Astrocyte (in vitro differentiated cells and primary cell): ENCODE measurements around the gene C20orf204. TPM values are rescaled to one million over a fixed set of nuclear protein-coding genes. Genes with fewer than 3 reads are reported as not detected.
"Not testable (repeated sequence)": the region's sequence is repeated elsewhere in the genome, so short reads cannot be mapped to it uniquely, and the experiment has no call there.

Experiments used
- DNase-seq: peaks from one replicate; pipeline ENCODE4 v3.0.0-alpha.2; 2010; ENCODE audit warnings: low read depth
- FAIRE-seq: peaks from 2 replicates; lab custom pipeline; 2011; peaks lifted over from hg19 to GRCh38; lab: Jason Lieb, UNC
- H2AFZ ChIP-seq: 2 replicates; pipeline ENCODE4 v1.6.0; 2012; ENCODE audit warnings: low read depth, low read length, inconsistent platforms
- H3K27ac ChIP-seq: 2 replicates; pipeline ENCODE4 v1.5.1; 2011; ENCODE audit warnings: low read depth, low read length, inconsistent platforms
- H3K27me3 ChIP-seq: 2 replicates; pipeline ENCODE4 v1.6.0; 2011; ENCODE audit warnings: low read length, inconsistent platforms; ENCODE audit not compliant: insufficient read depth
- H3K36me3 ChIP-seq: 2 replicates; pipeline ENCODE4 v1.5.1; 2011; ENCODE audit warnings: low read length, inconsistent platforms; ENCODE audit not compliant: insufficient read depth
- H3K4me1 ChIP-seq: 2 replicates; pipeline ENCODE4 v1.5.1; 2011; ENCODE audit warnings: low read length, inconsistent platforms; ENCODE audit not compliant: insufficient read depth
- H3K4me2 ChIP-seq: 2 replicates; pipeline ENCODE4 v1.6.0; 2012; ENCODE audit warnings: low read length, inconsistent platforms
- H3K4me3 ChIP-seq: 2 replicates; pipeline ENCODE4 v1.5.1; 2011; ENCODE audit warnings: low read depth, mild to moderate bottlenecking, low read length, inconsistent platforms; ENCODE audit not compliant: insufficient read depth
- H3K79me2 ChIP-seq: 2 replicates; pipeline ENCODE4 v1.6.0; 2012; ENCODE audit warnings: mild to moderate bottlenecking, low read length, inconsistent platforms; ENCODE audit not compliant: insufficient read depth
- H3K9ac ChIP-seq: 2 replicates; pipeline ENCODE4 v1.6.0; 2012; ENCODE audit warnings: mild to moderate bottlenecking, low read length, inconsistent platforms
- H3K9me3 ChIP-seq: 2 replicates; pipeline ENCODE4 v1.5.1; 2012; ENCODE audit warnings: low read depth, mild to moderate bottlenecking, low read length, inconsistent platforms; ENCODE audit not compliant: insufficient read depth
- H4K20me1 ChIP-seq: 2 replicates; pipeline ENCODE4 v1.6.0; 2012; ENCODE audit warnings: low read length, inconsistent platforms; ENCODE audit not compliant: insufficient read depth
- H3K27ac Mint-ChIP-seq: one replicate; pipeline ENCODE4 v1.8.0; 2021; ENCODE audit warnings: mild to moderate bottlenecking, mixed read lengths; ENCODE audit not compliant: unreplicated experiment
- H3K27me3 Mint-ChIP-seq: one replicate; pipeline ENCODE4 v1.8.0; 2021; ENCODE audit warnings: low read depth, mixed read lengths; ENCODE audit not compliant: unreplicated experiment
- H3K36me3 Mint-ChIP-seq: one replicate; pipeline ENCODE4 v1.8.0; 2021; ENCODE audit warnings: low read depth, mixed read lengths; ENCODE audit not compliant: unreplicated experiment
- H3K4me1 Mint-ChIP-seq: one replicate; pipeline ENCODE4 v1.8.0; 2021; ENCODE audit warnings: low read depth, mixed read lengths; ENCODE audit not compliant: unreplicated experiment
- H3K4me3 Mint-ChIP-seq: one replicate; pipeline ENCODE4 v1.8.0; 2021; ENCODE audit warnings: mild to moderate bottlenecking, moderate library complexity, mixed read lengths; ENCODE audit not compliant: unreplicated experiment
- H3K9me3 Mint-ChIP-seq: one replicate; pipeline ENCODE4 v1.8.0; 2021; ENCODE audit warnings: mild to moderate bottlenecking, mixed read lengths; ENCODE audit not compliant: unreplicated experiment
- EZH2 ChIP-seq: IDR thresholded peaks from 2 replicates; pipeline ENCODE4 v1.6.1; 2012; ENCODE audit warnings: mild to moderate bottlenecking, low read length, inconsistent platforms; ENCODE audit not compliant: insufficient read depth
- total RNA-seq: library from RNA; stranded (reverse); gene quantifications from 2 replicates; pipeline ENCODE4 v1.2.1, GENCODE V29; 2021
- TF ChIP-seq, protein P1 (sequence below): IDR thresholded peaks from 2 replicates; pipeline ENCODE4 v1.5.1; 2011; ENCODE audit warnings: low read depth, mild to moderate bottlenecking, inconsistent platforms, low read length, moderate library complexity; ENCODE audit not compliant: insufficient read depth

Gene C20orf204
- total RNA-seq, 1 donor from 2014 or later: 0.75 TPM

DNA sequence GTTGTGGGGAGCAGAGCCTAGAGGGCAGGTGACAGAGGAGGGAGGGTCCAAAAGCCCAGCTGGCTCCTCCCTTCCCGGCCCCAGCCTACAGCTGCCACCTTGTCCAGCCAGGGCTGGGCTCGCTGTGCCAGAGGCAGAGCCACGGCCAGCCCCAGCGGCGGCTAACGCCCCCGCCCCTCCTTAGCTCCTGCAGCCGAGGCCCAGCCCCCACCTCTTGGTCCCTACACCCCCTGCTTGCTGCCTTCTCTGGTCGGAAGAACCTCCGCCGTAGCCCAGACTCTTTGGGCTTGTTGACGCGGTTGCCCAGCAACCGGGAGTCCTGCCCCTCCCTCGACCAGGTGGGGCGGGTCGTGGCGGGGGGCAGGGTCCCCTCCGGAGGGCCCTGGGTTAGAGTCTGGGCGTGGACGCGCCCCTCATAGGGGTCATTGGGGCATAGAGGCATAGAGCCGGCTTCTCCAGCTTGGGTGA, 48.7 kb downstream of the C20orf204 start:
- peaks cover 9% of the 10 kb centered on the region for H4K20me1 ChIP-seq
- no peak overlapping the region for H3K27ac ChIP-seq
- TF ChIP-seq EZH2: peak; percentile 61
- TF ChIP-seq, protein P1, sequence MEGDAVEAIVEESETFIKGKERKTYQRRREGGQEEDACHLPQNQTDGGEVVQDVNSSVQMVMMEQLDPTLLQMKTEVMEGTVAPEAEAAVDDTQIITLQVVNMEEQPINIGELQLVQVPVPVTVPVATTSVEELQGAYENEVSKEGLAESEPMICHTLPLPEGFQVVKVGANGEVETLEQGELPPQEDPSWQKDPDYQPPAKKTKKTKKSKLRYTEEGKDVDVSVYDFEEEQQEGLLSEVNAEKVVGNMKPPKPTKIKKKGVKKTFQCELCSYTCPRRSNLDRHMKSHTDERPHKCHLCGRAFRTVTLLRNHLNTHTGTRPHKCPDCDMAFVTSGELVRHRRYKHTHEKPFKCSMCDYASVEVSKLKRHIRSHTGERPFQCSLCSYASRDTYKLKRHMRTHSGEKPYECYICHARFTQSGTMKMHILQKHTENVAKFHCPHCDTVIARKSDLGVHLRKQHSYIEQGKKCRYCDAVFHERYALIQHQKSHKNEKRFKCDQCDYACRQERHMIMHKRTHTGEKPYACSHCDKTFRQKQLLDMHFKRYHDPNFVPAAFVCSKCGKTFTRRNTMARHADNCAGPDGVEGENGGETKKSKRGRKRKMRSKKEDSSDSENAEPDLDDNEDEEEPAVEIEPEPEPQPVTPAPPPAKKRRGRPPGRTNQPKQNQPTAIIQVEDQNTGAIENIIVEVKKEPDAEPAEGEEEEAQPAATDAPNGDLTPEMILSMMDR: no peak
- peaks cover 2% of the 10 kb centered on the region for H3K9me3 ChIP-seq
- Mint-ChIP-seq H3K9me3 (peaks cover 4% of the 10 kb centered on the region), H3K27me3 (peaks cover 32% of the 10 kb centered on the region), H3K4me1 (no peaks in the 10 kb centered on the region), H3K4me3 (peak overlapping the region; percentile 89), H3K27ac (no peak overlapping the region), H3K36me3 (no peaks in the 10 kb centered on the region)
- no peaks in the 10 kb centered on the region for H3K36me3 ChIP-seq
- H3K27me3 ChIP-seq: peaks cover 38% of the 10 kb centered on the region
- H3K79me2 ChIP-seq: no peaks in the 10 kb centered on the region
- DNase-seq: no peak
- no peak for FAIRE-seq
- H3K4me2 ChIP-seq: no peak overlapping the region
- H3K4me1 ChIP-seq: peaks cover 8% of the 10 kb centered on the region
- H3K4me3 ChIP-seq: no peak overlapping the region
- no peak overlapping the region for H2AFZ ChIP-seq
- no peak overlapping the region for H3K9ac ChIP-seq

DNA sequence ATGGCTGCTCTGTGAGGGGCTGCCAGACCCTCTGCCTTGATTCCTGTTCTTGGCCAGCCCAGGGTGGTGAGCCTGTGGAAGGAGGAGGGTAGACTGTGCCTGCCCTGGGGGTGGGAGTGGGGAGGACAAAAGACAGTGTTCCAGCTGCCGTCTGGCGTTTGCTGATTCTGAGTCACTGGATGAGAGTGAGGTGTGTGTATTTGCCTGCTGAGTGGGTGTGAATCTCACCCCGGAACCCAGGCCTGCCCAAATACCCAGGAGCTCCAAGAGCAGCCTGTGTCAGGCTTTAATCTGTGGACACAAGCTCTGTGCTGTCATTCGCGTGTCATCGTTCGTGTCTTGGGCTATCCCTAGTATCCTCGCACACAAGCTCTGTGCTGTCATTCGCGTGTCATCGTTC, 50.8 kb downstream of the C20orf204 start:
- H3K27ac Mint-ChIP-seq: no peak overlapping the region
- peaks cover 2% of the 10 kb centered on the region for H3K9me3 ChIP-seq

DNA sequence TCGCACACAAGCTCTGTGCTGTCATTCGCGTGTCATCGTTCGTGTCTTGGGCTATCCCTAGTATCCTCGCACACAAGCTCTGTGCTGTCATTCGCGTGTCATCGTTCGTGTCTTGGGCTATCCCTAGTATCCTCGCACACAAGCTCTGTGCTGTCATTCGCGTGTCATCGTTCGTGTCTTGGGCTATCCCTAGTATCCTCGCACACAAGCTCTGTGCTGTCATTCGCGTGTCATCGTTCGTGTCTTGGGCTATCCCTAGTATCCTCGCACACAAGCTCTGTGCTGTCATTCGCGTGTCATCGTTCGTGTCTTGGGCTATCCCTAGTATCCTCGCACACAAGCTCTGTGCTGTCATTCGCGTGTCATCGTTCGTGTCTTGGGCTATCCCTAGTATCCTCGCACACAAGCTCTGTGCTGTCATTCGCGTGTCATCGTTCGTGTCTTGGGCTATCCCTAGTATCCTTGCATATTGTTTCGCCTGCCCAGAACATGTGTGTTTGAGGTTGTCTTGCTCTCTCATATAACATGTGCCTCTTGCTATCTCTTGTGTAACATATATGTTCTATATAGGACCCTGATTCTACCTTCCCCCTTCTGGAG, 51.3 kb downstream of the C20orf204 start:
- H3K4me3 Mint-ChIP-seq, H3K4me3 ChIP-seq, H3K9ac ChIP-seq, H3K27ac ChIP-seq, H3K4me1 Mint-ChIP-seq, H3K4me2 ChIP-seq, H3K27ac Mint-ChIP-seq, H3K9me3 ChIP-seq, H2AFZ ChIP-seq, H3K36me3 ChIP-seq, H3K4me1 ChIP-seq, DNase-seq, H3K79me2 ChIP-seq, FAIRE-seq, H4K20me1 ChIP-seq, H3K36me3 Mint-ChIP-seq, H3K9me3 Mint-ChIP-seq: not testable (repeated sequence)
- peaks cover 47% of the 10 kb centered on the region for H3K27me3 Mint-ChIP-seq
- peaks cover 45% of the 10 kb centered on the region for H3K27me3 ChIP-seq

More for the DNA sequence above, 50.8 kb downstream of the C20orf204 start:
- Histone ChIP-seq H3K4me3 (no peak overlapping the region), H3K4me1 (peaks cover 8% of the 10 kb centered on the region), H3K4me2 (no peak overlapping the region), H2AFZ (no peak overlapping the region), H3K79me2 (no peaks in the 10 kb centered on the region), H3K27ac (no peak overlapping the region), H3K27me3 (peaks cover 43% of the 10 kb centered on the region), H4K20me1 (peaks cover 9% of the 10 kb centered on the region), H3K9ac (no peak overlapping the region), H3K36me3 (no peaks in the 10 kb centered on the region)
- TF ChIP-seq, protein P1: no peak
- no peak for TF ChIP-seq EZH2
- no peak overlapping the region for H3K4me3 Mint-ChIP-seq
- FAIRE-seq (no peak), DNase-seq (no peak)
- H3K27me3 Mint-ChIP-seq: peaks cover 44% of the 10 kb centered on the region
- peaks cover 4% of the 10 kb centered on the region for H3K9me3 Mint-ChIP-seq
- H3K36me3 Mint-ChIP-seq: no peaks in the 10 kb centered on the region
- no peaks in the 10 kb centered on the region for H3K4me1 Mint-ChIP-seq

DNA sequence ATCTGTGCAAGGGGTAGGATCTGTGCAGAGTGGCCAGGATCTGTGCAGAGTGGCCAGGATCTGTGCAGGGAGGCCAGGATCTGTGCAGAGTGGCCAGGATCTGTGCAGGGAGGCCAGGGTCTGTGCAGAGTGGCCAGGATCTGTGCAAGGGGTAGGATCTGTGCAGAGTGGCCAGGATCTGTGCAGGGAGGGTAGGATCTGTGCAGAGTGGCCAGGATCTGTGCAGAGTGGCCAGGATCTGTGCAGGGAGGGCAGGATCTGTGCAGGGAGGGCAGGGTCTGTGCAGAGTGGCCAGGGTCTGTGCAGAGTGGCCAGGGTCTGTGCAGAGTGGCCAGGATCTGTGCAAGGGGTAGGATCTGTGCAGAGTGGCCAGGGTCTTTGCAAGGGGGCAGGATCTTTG, 52.6 kb downstream of the C20orf204 start:
- H3K27ac Mint-ChIP-seq, H3K4me2 ChIP-seq, H4K20me1 ChIP-seq, H3K36me3 Mint-ChIP-seq, H3K9me3 Mint-ChIP-seq, H3K4me3 Mint-ChIP-seq, H3K36me3 ChIP-seq, FAIRE-seq, H2AFZ ChIP-seq, H3K9me3 ChIP-seq, H3K9ac ChIP-seq, H3K4me1 Mint-ChIP-seq, H3K4me1 ChIP-seq, H3K27ac ChIP-seq, DNase-seq, H3K4me3 ChIP-seq, H3K79me2 ChIP-seq: not testable (repeated sequence)
- peaks cover 41% of the 10 kb centered on the region for H3K27me3 ChIP-seq
- peaks cover 50% of the 10 kb centered on the region for H3K27me3 Mint-ChIP-seq
